Endothelial cell (in vitro differentiated cells): ENCODE data around the gene WDFY4. TPM values are rescaled to one million over a fixed set of nuclear protein-coding genes. Genes with fewer than 3 reads are reported as not detected.

Experiments
- DNase-seq: peaks from one replicate; pipeline ENCODE4 v3.0.0; 2021; ENCODE audit warnings: low spot score
- H3K27ac Mint-ChIP-seq: one replicate; pipeline ENCODE4 v1.8.0; 2021; ENCODE audit warnings: mixed read lengths, inconsistent platforms; ENCODE audit not compliant: unreplicated experiment
- H3K27me3 Mint-ChIP-seq: one replicate; pipeline ENCODE4 v1.8.0; 2021; ENCODE audit warnings: mild to moderate bottlenecking, moderate library complexity, mixed read lengths, inconsistent platforms; ENCODE audit not compliant: unreplicated experiment
- H3K36me3 Mint-ChIP-seq: one replicate; pipeline ENCODE4 v1.8.0; 2021; ENCODE audit warnings: mild to moderate bottlenecking, low read depth, mixed read lengths, inconsistent platforms; ENCODE audit not compliant: unreplicated experiment
- H3K4me1 Mint-ChIP-seq: one replicate; pipeline ENCODE4 v1.8.0; 2021; ENCODE audit warnings: mild to moderate bottlenecking, mixed read lengths, inconsistent platforms; ENCODE audit not compliant: unreplicated experiment
- H3K4me3 Mint-ChIP-seq: one replicate; pipeline ENCODE4 v1.8.0; 2021; ENCODE audit warnings: mild to moderate bottlenecking, mixed read lengths, inconsistent platforms; ENCODE audit not compliant: unreplicated experiment
- H3K9me3 Mint-ChIP-seq: one replicate; pipeline ENCODE4 v1.8.0; 2021; ENCODE audit warnings: mixed read lengths, inconsistent platforms; ENCODE audit not compliant: unreplicated experiment
- total RNA-seq: library from RNA; stranded (reverse); fragmentation: NEBNext Ultra II Directional; extraction: Animal tissue kit (Norgen Biotek cat#: 25700); gene quantifications from one replicate; pipeline ENCODE4 v1.2.1, GENCODE V29; 2021; ENCODE audit not compliant: unreplicated experiment
- TF ChIP-seq, protein P1 (sequence below): fragments of 200-600 bp; sonication (generic); IDR thresholded peaks from one replicate; pipeline ENCODE4 v1.5.0; 2021; ENCODE audit warnings: antibody characterized with exemption; ENCODE audit not compliant: unreplicated experiment

Gene WDFY4
- total RNA-seq, 1 donor from 2014 or later = 0.54 TPM

GRCh38 chr10:48659790-48660189, 24.9 kb upstream of the WDFY4 start:
- TF ChIP-seq, protein P1, sequence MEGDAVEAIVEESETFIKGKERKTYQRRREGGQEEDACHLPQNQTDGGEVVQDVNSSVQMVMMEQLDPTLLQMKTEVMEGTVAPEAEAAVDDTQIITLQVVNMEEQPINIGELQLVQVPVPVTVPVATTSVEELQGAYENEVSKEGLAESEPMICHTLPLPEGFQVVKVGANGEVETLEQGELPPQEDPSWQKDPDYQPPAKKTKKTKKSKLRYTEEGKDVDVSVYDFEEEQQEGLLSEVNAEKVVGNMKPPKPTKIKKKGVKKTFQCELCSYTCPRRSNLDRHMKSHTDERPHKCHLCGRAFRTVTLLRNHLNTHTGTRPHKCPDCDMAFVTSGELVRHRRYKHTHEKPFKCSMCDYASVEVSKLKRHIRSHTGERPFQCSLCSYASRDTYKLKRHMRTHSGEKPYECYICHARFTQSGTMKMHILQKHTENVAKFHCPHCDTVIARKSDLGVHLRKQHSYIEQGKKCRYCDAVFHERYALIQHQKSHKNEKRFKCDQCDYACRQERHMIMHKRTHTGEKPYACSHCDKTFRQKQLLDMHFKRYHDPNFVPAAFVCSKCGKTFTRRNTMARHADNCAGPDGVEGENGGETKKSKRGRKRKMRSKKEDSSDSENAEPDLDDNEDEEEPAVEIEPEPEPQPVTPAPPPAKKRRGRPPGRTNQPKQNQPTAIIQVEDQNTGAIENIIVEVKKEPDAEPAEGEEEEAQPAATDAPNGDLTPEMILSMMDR = peak; percentile 68
- no peak overlapping the region for H3K4me3 Mint-ChIP-seq
- no peak overlapping the region for H3K27ac Mint-ChIP-seq

GRCh38 chr10:48661441-48661840, 23.2 kb upstream of the WDFY4 start:
- H3K36me3 Mint-ChIP-seq = peaks cover 8% of the 10 kb centered on the region
- H3K27me3 Mint-ChIP-seq = peaks cover 2% of the 10 kb centered on the region
- peaks cover 5% of the 10 kb centered on the region for H3K9me3 Mint-ChIP-seq
- DNase-seq = no peak
- peaks cover 2% of the 10 kb centered on the region for H3K4me1 Mint-ChIP-seq
- no peak overlapping the region for H3K27ac Mint-ChIP-seq
- H3K4me3 Mint-ChIP-seq = no peak overlapping the region
- TF ChIP-seq, protein P1 = no peak

More at GRCh38 chr10:48659790-48660189, 24.9 kb upstream of the WDFY4 start:
- Mint-ChIP-seq H3K27me3 (peaks cover 3% of the 10 kb centered on the region), H3K9me3 (peaks cover 2% of the 10 kb centered on the region), H3K4me1 (peaks cover 3% of the 10 kb centered on the region), H3K36me3 (peaks cover 4% of the 10 kb centered on the region)
- no peak for DNase-seq

GRCh38 chr10:48667960-48668590, 16.6 kb upstream of the WDFY4 start:
- Mint-ChIP-seq H3K27ac (no peak overlapping the region), H3K4me3 (no peak overlapping the region), H3K27me3 (peaks cover 2% of the 10 kb centered on the region), H3K4me1 (no peaks in the 10 kb centered on the region), H3K9me3 (peaks cover 5% of the 10 kb centered on the region), H3K36me3 (peaks cover 8% of the 10 kb centered on the region)
- TF ChIP-seq, protein P1 = no peak
- DNase-seq = no peak

- H3K4me1 Mint-ChIP-seq = no peaks in the 10 kb centered on the region
- TF ChIP-seq, protein P1 = no peak
- H3K27ac Mint-ChIP-seq = no peak overlapping the region
- no peak for DNase-seq
- no peaks in the 10 kb centered on the region for H3K9me3 Mint-ChIP-seq
- H3K36me3 Mint-ChIP-seq = no peaks in the 10 kb centered on the region
- H3K4me3 Mint-ChIP-seq = no peak overlapping the region
- H3K27me3 Mint-ChIP-seq = peaks cover 2% of the 10 kb centered on the region
These were observed 13.4 kb upstream of the WDFY4 start for GRCh38 chr10:48670978-48671913.
